Esophagus muscularis mucosa (tissue), 4 donors: ENCODE measurements around the gene P2RY11. TPM values are rescaled to one million over a fixed set of nuclear protein-coding genes. Genes with fewer than 3 reads are reported as not detected.

Source experiments
- DNase-seq: peaks from one replicate; pipeline ENCODE4 v3.0.0-alpha.2; 2017; ENCODE audit errors: extremely low spot score
- H3K27ac ChIP-seq, 4 donors: fragments of 200-600 bp; sonication (generic); replicated peaks in 1 of 4; 1 replicate in 3 of 4; 2 replicates in 1 of 4; pipeline ENCODE4 v1.5.1; 2016 to 2019; ENCODE audit warnings: mild to moderate bottlenecking in 1 of 4
- H3K27me3 ChIP-seq, 4 donors: fragments of 200-600 bp; sonication (generic); one replicate each; pipeline versions ENCODE4 v1.5.1 to v1.6.0; 2016 to 2019
- H3K36me3 ChIP-seq, 4 donors: fragments of 200-600 bp; sonication (generic); one replicate each; pipeline ENCODE4 v1.5.1; 2016 to 2019
- H3K4me1 ChIP-seq, 4 donors: fragments of 200-600 bp; sonication (generic); one replicate each; pipeline ENCODE4 v1.5.1; 2016 to 2019
- H3K4me3 ChIP-seq, 4 donors: fragments of 200-600 bp; sonication (generic); 1 replicate in 2 of 4; 2 replicates in 2 of 4; pipeline ENCODE4 v1.5.1; 2016 to 2019; ENCODE audit warnings: mild to moderate bottlenecking in 4 of 4, moderate library complexity in 1 of 4
- H3K9me3 ChIP-seq, 4 donors: fragments of 200-600 bp; sonication (generic); 1 replicate in 3 of 4; 2 replicates in 1 of 4; pipeline ENCODE4 v1.5.1; 2016 to 2019
- CTCF ChIP-seq, 3 experiments: fragments of 200-600 bp in 2 of 3; fragments of 450-650 bp in 1 of 3; sonication (generic) in 2 of 3; IDR thresholded peaks; one replicate each; pipeline ENCODE4 v1.5.1; 2017 to 2019; ENCODE audit warnings: antibody characterized with exemption in 3 of 3, mild to moderate bottlenecking in 2 of 3, moderate library complexity in 1 of 3
- EP300 ChIP-seq: sonication (generic); formaldehyde crosslinking; IDR thresholded peaks from one replicate; pipeline ENCODE4 v1.6.1; 2017; ENCODE audit warnings: antibody characterized with exemption
- POLR2A ChIP-seq: fragments of 450-650 bp; IDR thresholded peaks from one replicate; pipeline ENCODE4 v1.6.1; 2017; ENCODE audit warnings: antibody characterized with exemption, moderate library complexity, mild to moderate bottlenecking, low read depth
- POLR2AphosphoS5 ChIP-seq, 2 donors: sonication (generic); formaldehyde crosslinking; IDR thresholded peaks; one replicate each; pipeline ENCODE4 v1.6.1; 2017; ENCODE audit warnings: antibody characterized with exemption in 2 of 2
- WGBS: methylation state at CpG from one replicate; pipeline ENCODE4 v1.1.5; 2018; 5-methylcytosine and 5-hydroxymethylcytosine counted together
- intact Hi-C: fragments of 100-400 bp; cut with DNase I; formaldehyde crosslinking; loops from one replicate; pipeline ENCODE4 v1.15.1; 2023
- total RNA-seq, 4 donors: library from RNA; depleted of rRNA; stranded (reverse); fragments of >200 nt; gene quantifications; one replicate each; pipeline versions ENCODE4 v1.1.0 to v1.2.1, GENCODE V29; 2016

The P2RY11 gene
- total RNA-seq, 4 donors from 2014 or later = 4.9 to 11.3 (median 8.5) TPM

- Histone ChIP-seq H3K36me3 (peaks cover 24 to 34% (median 31%) of the 10 kb centered on the region in 4 donors), H3K27ac (peak overlapping the region in 3 of 4 donors; percentile 44 to 88 (median 83)), H3K9me3 (no peaks in the 10 kb centered on the region), H3K4me1 (peaks cover 18 to 39% (median 33%) of the 10 kb centered on the region in 4 donors), H3K27me3 (no peaks in the 10 kb centered on the region), H3K4me3 (peak overlapping the region in 3 of 4 donors; percentile 87 to 94 (median 93))
- 76% methylated on average over 9 of the region's 9 CpGs for WGBS
- TF ChIP-seq EP300 (no peak), POLR2A (no peak), CTCF (IDR thresholded peaks at IDR 0.05) (no peak), POLR2AphosphoS5 (IDR thresholded peaks at IDR 0.05) (no peak)
- intact Hi-C loops = no loop called here
- DNase-seq = no peak
Measured at GRCh38 chr19:10120538-10121189, 9.2 kb downstream of the P2RY11 start.

GRCh38 chr19:10122045-10122444 is 10.6 kb downstream of the P2RY11 start:
- peaks cover 11 to 20% (median 18%) of the 10 kb centered on the region in 4 donors for H3K36me3 ChIP-seq
- 59% methylated on average over 6 of the region's 6 CpGs for WGBS
- TF ChIP-seq EP300 (no peak), POLR2A (no peak), POLR2AphosphoS5 (IDR thresholded peaks at IDR 0.05) (no peak), CTCF (IDR thresholded peaks at IDR 0.05) (no peak)
- intact Hi-C loops = no loop called here
- DNase-seq = no peak
- peak overlapping the region in 3 of 4 donors; percentile 44 to 88 (median 65) for H3K27ac ChIP-seq
- peaks cover 18 to 39% (median 33%) of the 10 kb centered on the region in 4 donors for H3K4me1 ChIP-seq
- H3K27me3 ChIP-seq = no peaks in the 10 kb centered on the region
- H3K4me3 ChIP-seq = no peak overlapping the region
- H3K9me3 ChIP-seq = no peaks in the 10 kb centered on the region

GRCh38 chr19:10124429-10124828 is 12.9 kb downstream of the P2RY11 start:
- Histone ChIP-seq H3K4me1 (peaks cover 5 to 20% (median 13%) of the 10 kb centered on the region in 4 donors), H3K4me3 (no peak overlapping the region), H3K27me3 (no peaks in the 10 kb centered on the region), H3K27ac (no peak overlapping the region), H3K9me3 (no peaks in the 10 kb centered on the region), H3K36me3 (peaks cover 0 to 12% (median 9%) of the 10 kb centered on the region in 4 donors)
- intact Hi-C loops = no loop called here
- no peak for DNase-seq
- 98% methylated on average over 7 of the region's 7 CpGs for WGBS
- no peak for TF ChIP-seq CTCF (IDR thresholded peaks at IDR 0.05)
- no peak for TF ChIP-seq EP300
- no peak for TF ChIP-seq POLR2A
- no peak for TF ChIP-seq POLR2AphosphoS5 (IDR thresholded peaks at IDR 0.05)

- no peak for DNase-seq
- Histone ChIP-seq H3K4me3 (no peak overlapping the region), H3K4me1 (peaks cover 0 to 11% (median 4%) of the 10 kb centered on the region in 4 donors), H3K27me3 (no peaks in the 10 kb centered on the region), H3K36me3 (peaks cover 0 to 30% (median 22%) of the 10 kb centered on the region in 4 donors), H3K9me3 (no peaks in the 10 kb centered on the region), H3K27ac (no peak overlapping the region)
- WGBS = 88% methylated on average over 4 of the region's 4 CpGs
- TF ChIP-seq CTCF (IDR thresholded peaks at IDR 0.05) (no peak), EP300 (no peak), POLR2AphosphoS5 (IDR thresholded peaks at IDR 0.05) (no peak), POLR2A (no peak)
- intact Hi-C loops = no loop called here
Measured at GRCh38 chr19:10126213-10126639, 14.7 kb downstream of the P2RY11 start.
